Measurements from ENCODE around the gene TBC1D2.
A peak's percentile ranks its signal among the peaks of the same experiment; 100 is the strongest.

TBC1D2 gene

GRCh38 chr9:98255578-98256296 lies at the start of gene TBC1D2:
Gene TBC1D2 (minus strand): TSS chr9:98255649. CDS start chr9:98255541, 108 bp downstream.
- peak; percentile 97 for DNase-seq (ENCODE audit: low read depth)
- H3K4me3 ChIP-seq (ENCODE audit: low read length): peak within 1 kb of the TSS; percentile 97
- peak; percentile 18 for TF ChIP-seq CTCF (IDR thresholded peaks at IDR 0.05; ENCODE audit: insufficient read depth, low read depth, low read length, missing control alignments)

- no peak for DNase-seq (ENCODE audit: low read depth)
- no peak overlapping the region for H3K4me3 ChIP-seq (ENCODE audit: low read length)
- no peak for TF ChIP-seq CTCF (IDR thresholded peaks at IDR 0.05; ENCODE audit: insufficient read depth, low read depth, low read length, missing control alignments)
Observed at GRCh38 chr9:98304381-98304780, 48.9 kb upstream of the TBC1D2 start.

- DNase-seq (ENCODE audit: low read depth): no peak
- no peak overlapping the region for H3K4me3 ChIP-seq (ENCODE audit: low read length)
- no peak for TF ChIP-seq CTCF (IDR thresholded peaks at IDR 0.05; ENCODE audit: insufficient read depth, low read depth, low read length, missing control alignments)
Observed at GRCh38 chr9:98303633-98304125, 48.2 kb upstream of the TBC1D2 start.

- TF ChIP-seq CTCF (IDR thresholded peaks at IDR 0.05; ENCODE audit: insufficient read depth, low read depth, low read length, missing control alignments): no peak
- H3K4me3 ChIP-seq (ENCODE audit: low read length): no peak overlapping the region
- no peak for DNase-seq (ENCODE audit: low read depth)
Observed at GRCh38 chr9:98302938-98303632, 47.6 kb upstream of the TBC1D2 start.

- no peak for TF ChIP-seq CTCF (IDR thresholded peaks at IDR 0.05; ENCODE audit: insufficient read depth, low read depth, low read length, missing control alignments)
- H3K4me3 ChIP-seq (ENCODE audit: low read length): no peak overlapping the region
- no peak for DNase-seq (ENCODE audit: low read depth)
Observed at GRCh38 chr9:98302150-98302549, 46.7 kb upstream of the TBC1D2 start.

GRCh38 chr9:98300611-98301010 lies 45.2 kb upstream of the TBC1D2 start:
- TF ChIP-seq CTCF (IDR thresholded peaks at IDR 0.05; ENCODE audit: insufficient read depth, low read depth, low read length, missing control alignments): no peak
- no peak overlapping the region for H3K4me3 ChIP-seq (ENCODE audit: low read length)

More at GRCh38 chr9:98300611-98301010, 45.2 kb upstream of the TBC1D2 start:
- DNase-seq (ENCODE audit: low read depth): no peak

All from epithelial cell of esophagus (primary cell).